ENCODE data around the gene TPST2. TPM values are rescaled to one million over a fixed set of nuclear protein-coding genes. Genes with fewer than 3 reads are reported as not detected.

Gene TPST2
- total RNA-seq, 1 experiment from 2014 or later = 11.8 TPM

DNA sequence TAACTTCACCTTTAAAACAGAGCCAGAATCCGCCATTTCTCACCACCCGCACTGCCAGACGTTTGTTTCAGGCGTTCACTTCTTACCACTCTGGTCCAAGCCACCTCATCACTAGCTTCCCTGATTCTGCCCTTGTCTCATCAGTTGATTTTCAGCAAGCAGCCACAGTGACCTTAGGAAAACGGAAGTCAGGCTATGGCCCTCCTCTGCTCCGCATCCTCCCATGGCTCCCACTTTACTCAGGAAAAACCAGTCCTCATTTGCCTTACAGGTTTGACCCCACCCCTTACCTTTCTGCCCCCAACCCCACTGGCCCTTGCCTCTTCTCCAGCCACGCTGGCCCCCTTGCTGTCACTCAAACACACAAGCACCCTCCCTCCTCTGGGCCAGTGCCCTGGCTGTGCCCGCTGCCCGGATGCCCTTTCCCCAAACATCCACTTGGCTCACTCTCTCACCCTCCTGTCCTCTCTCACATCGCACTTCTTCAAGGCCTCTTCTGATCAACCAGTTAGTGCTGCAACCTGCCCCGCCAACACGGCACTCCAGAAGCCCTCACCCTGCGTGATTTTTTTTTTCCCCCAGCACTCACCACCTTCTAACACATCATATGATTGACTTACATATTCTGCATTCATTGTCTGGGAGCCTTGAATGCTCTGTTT is 18.9 kb downstream of the TPST2 start:
- Histone ChIP-seq H3K4me2 (ENCODE audit: low read length) (no peak overlapping the region), H3K9ac (ENCODE audit: low read length) (no peak overlapping the region), H2AFZ (ENCODE audit: low read depth, low read length, poor library complexity, severe bottlenecking) (no peak overlapping the region), H3K36me3 (ENCODE audit: control insufficient read depth in 1 of 2, insufficient read depth in 2 of 2, low read length in 2 of 2) (no peaks in the 10 kb centered on the region), H3K79me2 (ENCODE audit: insufficient read depth, low read length) (peaks cover 6% of the 10 kb centered on the region; the same call in 1 of the 2 replicates), H3K4me1 (ENCODE audit: control insufficient read depth in 1 of 2, insufficient read depth in 2 of 2, low read length in 2 of 2) (peaks cover 6 to 9% of the 10 kb centered on the region in 2 experiments; a peak in 3 of 4 replicates), H3K4me3 (replicated peaks in 1 of 2; ENCODE audit: low read depth in 1 of 2, low read length in 2 of 2) (no peak overlapping the region), H3K9me2 (ENCODE audit: insufficient read depth) (no peaks in the 10 kb centered on the region), H3K27ac (ENCODE audit: low read depth, low read length) (no peak overlapping the region), H3K9me3 (ENCODE audit: control insufficient read depth in 1 of 2, insufficient read depth in 1 of 2, low read depth in 1 of 2, low read length in 2 of 2) (no peaks in the 10 kb centered on the region), H4K20me1 (ENCODE audit: insufficient read depth) (no peaks in the 10 kb centered on the region), H3K27me3 (ENCODE audit: insufficient read depth, low read length) (no peaks in the 10 kb centered on the region)
- ChIA-PET POLR2A (no interaction called here), RAD21 (ENCODE audit: low non-redundant PET in 1 of 2, low total read pairs in 2 of 2, uncharacterized antibody in 2 of 2, unreplicated experiment in 2 of 2) (no interaction called here), CTCF (no interaction called here)
- TF ChIP-seq TCF7L2 (IDR thresholded peaks at IDR 0.05; ENCODE audit: borderline replicate concordance, extremely low read depth, insufficient read depth, insufficient read length) (no peak), CBX3 (IDR thresholded peaks at IDR 0.05; ENCODE audit: low read depth) (no peak), ZNF274 (IDR thresholded peaks at IDR 0.05; ENCODE audit: low read depth, low read length) (no peak)
- intact Hi-C loops (cut with micrococcal nuclease) = no loop called here
- ATAC-seq (no peak), DNase-seq (ENCODE audit: low read depth, low spot score) (no peak)
- BruUV-seq (replicated peaks) = no TSS peak

DNA sequence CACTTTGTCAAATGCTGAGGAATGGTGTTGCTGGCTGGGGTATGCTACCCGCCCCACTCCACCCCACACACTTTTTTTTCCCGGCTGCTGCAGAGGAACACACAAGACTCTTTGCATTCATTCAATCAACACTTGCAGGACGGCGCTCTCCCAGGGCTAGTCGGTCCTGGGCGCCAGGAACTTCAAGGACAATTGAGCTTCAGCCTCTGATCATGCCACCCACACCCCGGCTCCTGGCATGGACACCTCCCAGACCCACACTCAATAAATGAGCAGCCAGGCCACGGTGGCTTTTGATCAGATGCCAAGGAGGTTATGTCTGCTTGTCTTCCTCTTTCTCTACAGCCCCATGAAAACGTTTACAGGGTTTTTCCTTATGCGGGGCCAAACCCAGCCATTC is 19.8 kb downstream of the TPST2 start:
- Histone ChIP-seq H3K27ac (ENCODE audit: low read depth, low read length) (no peak overlapping the region), H3K9me3 (ENCODE audit: control insufficient read depth in 1 of 2, insufficient read depth in 1 of 2, low read depth in 1 of 2, low read length in 2 of 2) (no peaks in the 10 kb centered on the region), H3K79me2 (ENCODE audit: insufficient read depth, low read length) (peaks cover 6% of the 10 kb centered on the region; the same call in 1 of the 2 replicates), H3K9me2 (ENCODE audit: insufficient read depth) (no peaks in the 10 kb centered on the region), H3K27me3 (ENCODE audit: insufficient read depth, low read length) (no peaks in the 10 kb centered on the region), H3K4me3 (replicated peaks in 1 of 2; ENCODE audit: low read depth in 1 of 2, low read length in 2 of 2) (no peak overlapping the region), H3K4me2 (ENCODE audit: low read length) (no peak overlapping the region), H3K9ac (ENCODE audit: low read length) (no peak overlapping the region), H4K20me1 (ENCODE audit: insufficient read depth) (no peaks in the 10 kb centered on the region), H2AFZ (ENCODE audit: low read depth, low read length, poor library complexity, severe bottlenecking) (no peak overlapping the region), H3K4me1 (ENCODE audit: control insufficient read depth in 1 of 2, insufficient read depth in 2 of 2, low read length in 2 of 2) (peaks cover 6 to 9% of the 10 kb centered on the region in 2 experiments; a peak in 3 of 4 replicates), H3K36me3 (ENCODE audit: control insufficient read depth in 1 of 2, insufficient read depth in 2 of 2, low read length in 2 of 2) (no peaks in the 10 kb centered on the region)
- BruUV-seq (replicated peaks) = no TSS peak
- intact Hi-C loops (cut with micrococcal nuclease) = no loop called here
- DNase-seq (ENCODE audit: low read depth, low spot score) (no peak), ATAC-seq (no peak)
- ChIA-PET CTCF (no interaction called here), RAD21 (ENCODE audit: low non-redundant PET in 1 of 2, low total read pairs in 2 of 2, uncharacterized antibody in 2 of 2, unreplicated experiment in 2 of 2) (no interaction called here), POLR2A (no interaction called here)
- TF ChIP-seq ZBTB33 (IDR thresholded peaks at IDR 0.05; ENCODE audit: extremely low read depth, insufficient replicate concordance, low read length) (no peak), EZH2 (IDR thresholded peaks at IDR 0.05) (no peak), CBX3 (IDR thresholded peaks at IDR 0.05; ENCODE audit: low read depth) (no peak), ZNF274 (IDR thresholded peaks at IDR 0.05; ENCODE audit: low read depth, low read length) (no peak), SIN3A (IDR thresholded peaks at IDR 0.05; ENCODE audit: low read depth) (no peak), POLR2A (IDR thresholded peaks at IDR 0.05; ENCODE audit: borderline replicate concordance, extremely low read depth, insufficient read depth, insufficient read length) (no peak), TCF7L2 (IDR thresholded peaks at IDR 0.05; ENCODE audit: borderline replicate concordance, extremely low read depth, insufficient read depth, insufficient read length) (no peak), RAD21 (IDR thresholded peaks at IDR 0.05; ENCODE audit: low read depth) (no peak), ELF1 (IDR thresholded peaks at IDR 0.05; ENCODE audit: borderline replicate concordance, low read depth) (no peak), EZH2phosphoT487 (IDR thresholded peaks at IDR 0.05; ENCODE audit: borderline replicate concordance) (no peak), POLR2AphosphoS5 (IDR thresholded peaks at IDR 0.05; ENCODE audit: low read depth, low read length) (no peak), FOSL1 (IDR thresholded peaks at IDR 0.05; ENCODE audit: low read depth) (no peak), EGR1 (IDR thresholded peaks at IDR 0.05; ENCODE audit: low read depth) (no peak), ATF3 (IDR thresholded peaks at IDR 0.05) (no peak), SRF (IDR thresholded peaks at IDR 0.05; ENCODE audit: low read depth) (no peak)
- TF ChIP-seq, protein P1, sequence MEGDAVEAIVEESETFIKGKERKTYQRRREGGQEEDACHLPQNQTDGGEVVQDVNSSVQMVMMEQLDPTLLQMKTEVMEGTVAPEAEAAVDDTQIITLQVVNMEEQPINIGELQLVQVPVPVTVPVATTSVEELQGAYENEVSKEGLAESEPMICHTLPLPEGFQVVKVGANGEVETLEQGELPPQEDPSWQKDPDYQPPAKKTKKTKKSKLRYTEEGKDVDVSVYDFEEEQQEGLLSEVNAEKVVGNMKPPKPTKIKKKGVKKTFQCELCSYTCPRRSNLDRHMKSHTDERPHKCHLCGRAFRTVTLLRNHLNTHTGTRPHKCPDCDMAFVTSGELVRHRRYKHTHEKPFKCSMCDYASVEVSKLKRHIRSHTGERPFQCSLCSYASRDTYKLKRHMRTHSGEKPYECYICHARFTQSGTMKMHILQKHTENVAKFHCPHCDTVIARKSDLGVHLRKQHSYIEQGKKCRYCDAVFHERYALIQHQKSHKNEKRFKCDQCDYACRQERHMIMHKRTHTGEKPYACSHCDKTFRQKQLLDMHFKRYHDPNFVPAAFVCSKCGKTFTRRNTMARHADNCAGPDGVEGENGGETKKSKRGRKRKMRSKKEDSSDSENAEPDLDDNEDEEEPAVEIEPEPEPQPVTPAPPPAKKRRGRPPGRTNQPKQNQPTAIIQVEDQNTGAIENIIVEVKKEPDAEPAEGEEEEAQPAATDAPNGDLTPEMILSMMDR (IDR thresholded peaks at IDR 0.05 in 2 of 3, conservative IDR thresholded peaks at IDR 0.05 in 1 of 3; ENCODE audit: borderline replicate concordance in 1 of 3, insufficient read depth in 1 of 3, low read depth in 2 of 3, low read length in 2 of 3) = no peak

All from HCT116 (cell line).